Common myeloid progenitor, CD34-positive (primary cell): ENCODE measurements around the gene PCNT.
"Not testable (repeated sequence)": the region's sequence is repeated elsewhere in the genome, so short reads cannot be mapped to it uniquely, and the experiment has no call there.

ENCODE experiments used
- CTCF ChIA-PET: fragments of 350-600 bp; sonication (Branson Sonifier 250); formaldehyde crosslinking; loops from one replicate; lab custom pipeline; 2021; ENCODE audit warnings: antibody characterized with exemption; lab: Charles Lee
- POLR2A ChIA-PET: fragments of 350-600 bp; sonication (Branson Sonifier 250); formaldehyde crosslinking; loops from one replicate; lab custom pipeline; 2021; ENCODE audit warnings: antibody characterized with exemption; lab: Charles Lee
- DNase-seq, 3 donors: peaks; one replicate each; pipeline versions ENCODE4 v3.0.0 to v3.0.0-alpha.2; 2013
- H3K27ac ChIP-seq, 2 experiments: 1 replicate in 1 of 2; 2 replicates in 1 of 2; pipeline ENCODE4 v1.7.0; 2013; ENCODE audit warnings: inconsistent platforms in 2 of 2, low read length in 2 of 2, mild to moderate bottlenecking in 2 of 2, low read depth in 1 of 2, moderate library complexity in 1 of 2; ENCODE audit not compliant: severe bottlenecking in 2 of 2, insufficient read depth in 1 of 2, poor library complexity in 1 of 2
- H3K27me3 ChIP-seq, 5 experiments: replicated peaks in 2 of 5; 1 replicate in 3 of 5; 2 replicates in 2 of 5; pipeline versions ENCODE4 v1.6.1 to v1.7.0; 2013; ENCODE audit warnings: low read length in 4 of 5, mild to moderate bottlenecking in 2 of 5, moderate library complexity in 2 of 5, inconsistent platforms in 1 of 5; ENCODE audit not compliant: insufficient read depth in 5 of 5, control insufficient read depth in 4 of 5
- H3K36me3 ChIP-seq, 4 experiments: 1 replicate in 2 of 4; 2 replicates in 2 of 4; pipeline versions ENCODE4 v1.6.1 to v1.7.0; 2013; ENCODE audit warnings: low read length in 3 of 4, control low read depth in 1 of 4, mild to moderate bottlenecking in 1 of 4; ENCODE audit not compliant: control insufficient read depth in 4 of 4, insufficient read depth in 4 of 4
- H3K4me1 ChIP-seq, 4 experiments: 1 replicate in 3 of 4; 2 replicates in 1 of 4; pipeline versions ENCODE4 v1.6.1 to v1.7.1; 2013; ENCODE audit warnings: low read length in 3 of 4, mild to moderate bottlenecking in 3 of 4, control low read depth in 1 of 4, inconsistent platforms in 1 of 4, moderate library complexity in 1 of 4; ENCODE audit not compliant: control insufficient read depth in 4 of 4, insufficient read depth in 4 of 4; ENCODE audit errors: control extremely low read depth in 1 of 4
- H3K4me3 ChIP-seq, 7 experiments: 1 replicate in 4 of 7; 2 replicates in 3 of 7; pipeline versions ENCODE4 v1.5.1 to v1.7.0; 2013; ENCODE audit warnings: mild to moderate bottlenecking in 7 of 7, low read length in 6 of 7, moderate library complexity in 6 of 7, inconsistent platforms in 2 of 7, low read depth in 2 of 7, control low read depth in 1 of 7; ENCODE audit not compliant: insufficient read depth in 4 of 7, control insufficient read depth in 1 of 7; ENCODE audit errors: extremely low read depth in 1 of 7
- H3K9me3 ChIP-seq, 5 experiments: 1 replicate in 4 of 5; 2 replicates in 1 of 5; pipeline versions ENCODE4 v1.6.1 to v1.7.1; 2013; ENCODE audit warnings: low read length in 4 of 5, mild to moderate bottlenecking in 2 of 5, inconsistent platforms in 1 of 5, low read depth in 1 of 5, moderate library complexity in 1 of 5; ENCODE audit not compliant: control insufficient read depth in 4 of 5, insufficient read depth in 2 of 5; ENCODE audit errors: control extremely low read depth in 1 of 5
- WGBS: methylation state at CpG from one replicate; pipeline ENCODE4 v1.1.5; 2013; ENCODE audit not compliant: insufficient coverage; 5-methylcytosine and 5-hydroxymethylcytosine counted together

PCNT gene

GRCh38 chr21:46372014-46372485 is 48.1 kb downstream of the PCNT start:
- Histone ChIP-seq H3K27me3 (no peaks in the 10 kb centered on the region), H3K27ac (no peak overlapping the region), H3K9me3 (no peaks in the 10 kb centered on the region), H3K4me3 (no peak overlapping the region), H3K36me3 (peaks cover 8 to 49% (median 31%) of the 10 kb centered on the region in 4 experiments), H3K4me1 (peaks cover 8 to 31% (median 28%) of the 10 kb centered on the region in 4 experiments)
- ChIA-PET CTCF (no interaction called here), POLR2A (no interaction called here)
- DNase-seq = no peak
- 100% methylated on average over 7 of the region's 7 CpGs for WGBS

- WGBS = 89% methylated on average over 9 of the region's 10 CpGs
These were observed 49.0 kb downstream of the PCNT start for GRCh38 chr21:46372947-46373346.

GRCh38 chr21:46374761-46375389 is 50.9 kb downstream of the PCNT start:
- POLR2A ChIA-PET = interaction anchor here (0.6 kb wide), 1 partner anchor 92 kb away, joined by 4 read pairs; no protein-coding TSS in a partner anchor
- Histone ChIP-seq H3K4me3 (no peak overlapping the region), H3K27me3 (no peaks in the 10 kb centered on the region), H3K27ac (no peak overlapping the region), H3K36me3 (peaks cover 12 to 53% (median 40%) of the 10 kb centered on the region in 4 experiments), H3K4me1 (peaks cover 0 to 8% (median 7%) of the 10 kb centered on the region in 4 experiments), H3K9me3 (peaks cover 0 to 2% (median 0%) of the 10 kb centered on the region in 5 experiments)
- WGBS = 86% methylated on average over 7 of the region's 21 CpGs
- no peak for DNase-seq
- CTCF ChIA-PET = no interaction called here

More at GRCh38 chr21:46372947-46373346, 49.0 kb downstream of the PCNT start:
- H3K4me3 ChIP-seq, H3K27me3 ChIP-seq, H3K27ac ChIP-seq, POLR2A ChIA-PET, CTCF ChIA-PET, DNase-seq, H3K9me3 ChIP-seq: not testable (repeated sequence)
- Histone ChIP-seq H3K4me1 (peaks cover 8 to 27% (median 26%) of the 10 kb centered on the region in 4 experiments), H3K36me3 (peaks cover 8 to 47% (median 28%) of the 10 kb centered on the region in 4 experiments)

- Histone ChIP-seq H3K4me3 (no peak overlapping the region), H3K36me3 (peaks cover 12 to 53% (median 40%) of the 10 kb centered on the region in 4 experiments), H3K9me3 (peaks cover 0 to 2% (median 0%) of the 10 kb centered on the region in 5 experiments), H3K27me3 (no peaks in the 10 kb centered on the region), H3K27ac (no peak overlapping the region), H3K4me1 (no peaks in the 10 kb centered on the region)
- DNase-seq = no peak
- ChIA-PET POLR2A (no interaction called here), CTCF (no interaction called here)
- WGBS = 94% methylated on average over 32 of the region's 32 CpGs
These were observed 51.7 kb downstream of the PCNT start for GRCh38 chr21:46375560-46376230.

- ChIA-PET POLR2A (no interaction called here), CTCF (no interaction called here)
- over 99% methylated on average over 10 of the region's 10 CpGs for WGBS
- Histone ChIP-seq H3K4me1 (no peaks in the 10 kb centered on the region), H3K9me3 (peaks cover 0 to 2% (median 0%) of the 10 kb centered on the region in 5 experiments), H3K36me3 (peaks cover 12 to 53% (median 39%) of the 10 kb centered on the region in 4 experiments), H3K27ac (no peak overlapping the region), H3K27me3 (no peaks in the 10 kb centered on the region), H3K4me3 (no peak overlapping the region)
- DNase-seq = no peak
These were observed 52.3 kb downstream of the PCNT start for GRCh38 chr21:46376231-46376628.

- Histone ChIP-seq H3K36me3 (peaks cover 9 to 55% (median 38%) of the 10 kb centered on the region in 4 experiments), H3K27ac (no peak overlapping the region), H3K4me1 (no peaks in the 10 kb centered on the region), H3K27me3 (no peaks in the 10 kb centered on the region), H3K4me3 (no peak overlapping the region), H3K9me3 (peaks cover 0 to 2% (median 0%) of the 10 kb centered on the region in 5 experiments)
- POLR2A ChIA-PET = no interaction called here
- 97% methylated on average over 14 of the region's 14 CpGs for WGBS
- CTCF ChIA-PET = no interaction called here
- DNase-seq = no peak
These were observed 53.0 kb downstream of the PCNT start for GRCh38 chr21:46376856-46377453.
